CD14-positive monocyte (primary cell): ENCODE data around the gene DNAJC16. TPM values are rescaled to one million over a fixed set of nuclear protein-coding genes. Genes with fewer than 3 reads are reported as not detected.
"Not testable (repeated sequence)": the region's sequence is repeated elsewhere in the genome, so short reads cannot be mapped to it uniquely, and the experiment has no call there.

ENCODE experiments used
- DNase-seq, 3 donors: peaks; one replicate each; pipeline ENCODE4 v3.0.0-alpha.2; 2011 to 2022
- H2AFZ ChIP-seq: 2 replicates; pipeline ENCODE4 v1.6.0; 2012; ENCODE audit warnings: mild to moderate bottlenecking, low read depth, low read length, inconsistent platforms; ENCODE audit not compliant: insufficient read depth, poor library complexity, severe bottlenecking
- H3K27ac ChIP-seq, 2 donors: 1 replicate in 1 of 2; 2 replicates in 1 of 2; pipeline ENCODE4 v1.5.1; 2012 to 2013; ENCODE audit warnings: low read length in 2 of 2, control low read depth in 1 of 2, inconsistent platforms in 1 of 2, low read depth in 1 of 2, mild to moderate bottlenecking in 1 of 2
- H3K27me3 ChIP-seq, 2 donors: one replicate each; pipeline versions ENCODE4 v1.6.0 to v1.6.1; 2011 to 2013; ENCODE audit warnings: low read length in 2 of 2; ENCODE audit not compliant: control insufficient read depth in 2 of 2, insufficient read depth in 2 of 2
- H3K36me3 ChIP-seq, 2 donors: replicated peaks in 1 of 2; 1 replicate in 1 of 2; 2 replicates in 1 of 2; pipeline versions ENCODE4 v1.5.1 to v1.6.1; 2012 to 2013; ENCODE audit warnings: low read length in 2 of 2, control low read depth in 1 of 2, inconsistent platforms in 1 of 2, mild to moderate bottlenecking in 1 of 2; ENCODE audit not compliant: insufficient read depth in 2 of 2, control insufficient read depth in 1 of 2
- H3K4me1 ChIP-seq, 2 donors: 1 replicate in 1 of 2; 2 replicates in 1 of 2; pipeline versions ENCODE4 v1.5.1 to v1.6.1; 2012 to 2013; ENCODE audit warnings: low read length in 2 of 2, control low read depth in 1 of 2, inconsistent platforms in 1 of 2, mild to moderate bottlenecking in 1 of 2, moderate library complexity in 1 of 2; ENCODE audit not compliant: insufficient read depth in 2 of 2, control insufficient read depth in 1 of 2
- H3K4me2 ChIP-seq: replicated peaks from 2 replicates; pipeline ENCODE3; 2012; ENCODE audit warnings: low read length, moderate library complexity, mild to moderate bottlenecking; ENCODE audit not compliant: poor library complexity, severe bottlenecking; ENCODE audit errors: extremely low read depth
- H3K4me3 ChIP-seq, 3 experiments: fragments of 200-600 bp in 1 of 3; sonication (generic) in 1 of 3; replicated peaks in 1 of 3; 1 replicate in 2 of 3; 2 replicates in 1 of 3; pipeline ENCODE4 v1.5.1; 2011 to 2013; ENCODE audit warnings: low read length in 3 of 3, mild to moderate bottlenecking in 3 of 3, control low read depth in 2 of 3, low read depth in 2 of 3, inconsistent platforms in 1 of 3, moderate library complexity in 1 of 3
- H3K79me2 ChIP-seq: 2 replicates; pipeline ENCODE4 v1.6.0; 2012; ENCODE audit warnings: mild to moderate bottlenecking, control low read depth, inconsistent platforms, low read length, moderate library complexity; ENCODE audit not compliant: insufficient read depth
- H3K9ac ChIP-seq: 2 replicates; pipeline ENCODE4 v1.6.0; 2017; ENCODE audit warnings: low read length, mild to moderate bottlenecking; ENCODE audit not compliant: insufficient read depth, poor library complexity, severe bottlenecking
- H3K9me3 ChIP-seq, 2 donors: replicated peaks in 1 of 2; 1 replicate in 1 of 2; 2 replicates in 1 of 2; pipeline versions ENCODE4 v1.5.1 to v1.6.1; 2012 to 2013; ENCODE audit warnings: low read length in 2 of 2, control low read depth in 1 of 2; ENCODE audit not compliant: control insufficient read depth in 1 of 2, insufficient read depth in 1 of 2
- H4K20me1 ChIP-seq: 2 replicates; pipeline ENCODE4 v1.6.0; 2012; ENCODE audit warnings: mild to moderate bottlenecking, low read length, control low read depth, moderate library complexity; ENCODE audit not compliant: insufficient read depth
- H3K27ac Mint-ChIP-seq, 7 donors: one replicate each; pipeline ENCODE4 v1.8.0; 2020; ENCODE audit warnings: mild to moderate bottlenecking in 7 of 7, mixed read lengths in 7 of 7, moderate library complexity in 6 of 7, inconsistent platforms in 2 of 7
- H3K27me3 Mint-ChIP-seq, 3 donors: one replicate each; pipeline ENCODE4 v1.8.0; 2021 to 2022; ENCODE audit warnings: low read depth in 3 of 3, mild to moderate bottlenecking in 3 of 3, mixed read lengths in 3 of 3, moderate library complexity in 3 of 3, inconsistent platforms in 1 of 3
- H3K36me3 Mint-ChIP-seq, 2 donors: one replicate each; pipeline ENCODE4 v1.8.0; 2020; ENCODE audit warnings: mixed read lengths in 2 of 2, inconsistent platforms in 1 of 2, mild to moderate bottlenecking in 1 of 2
- H3K4me1 Mint-ChIP-seq: one replicate; pipeline ENCODE4 v1.8.0; 2020; ENCODE audit warnings: mild to moderate bottlenecking, mixed read lengths
- H3K4me3 Mint-ChIP-seq, 2 donors: one replicate each; pipeline ENCODE4 v1.8.0; 2020; ENCODE audit warnings: mild to moderate bottlenecking in 2 of 2, mixed read lengths in 2 of 2, moderate library complexity in 1 of 2
- H3K9me3 Mint-ChIP-seq, 7 donors: one replicate each; pipeline ENCODE4 v1.8.0; 2020 to 2022; ENCODE audit warnings: mixed read lengths in 7 of 7, mild to moderate bottlenecking in 6 of 7, moderate library complexity in 6 of 7, inconsistent platforms in 2 of 7
- WGBS: methylation state at CpG from one replicate; pipeline ENCODE4 v1.1.5; 2013; ENCODE audit warnings: missing lambda C conversion rate; ENCODE audit not compliant: insufficient coverage; 5-methylcytosine and 5-hydroxymethylcytosine counted together
- intact Hi-C, 2 donors: fragments of 100-400 bp; cut with micrococcal nuclease; formaldehyde crosslinking; loops; one replicate each; pipeline versions ENCODE4 v1.15.0 to v1.15.1; 2023
- polyA plus RNA-seq, 3 donors: library from polyadenylated mRNA; depleted of rRNA in 1 of 3; unstranded in 2 of 3; stranded (reverse) in 1 of 3; fragments of 300-500 nt in 2 of 3; fragments of >200 nt in 1 of 3; fragmentation: Illumina TruSeq in 2 of 3; gene quantifications; 1 replicate in 2 of 3; 2 replicates in 1 of 3; pipeline ENCODE4 v1.2.3, GENCODE V29; 2012 to 2021
- TF ChIP-seq, protein P1 (sequence below): fragments of 200-600 bp; IDR thresholded peaks from one replicate; pipeline ENCODE4 v1.8.0; 2022; ENCODE audit warnings: antibody characterized with exemption, mild to moderate bottlenecking

Gene DNAJC16
- polyA plus RNA-seq, 3 donors = 5.4 to 7.8 (median 6.3) TPM

DNA sequence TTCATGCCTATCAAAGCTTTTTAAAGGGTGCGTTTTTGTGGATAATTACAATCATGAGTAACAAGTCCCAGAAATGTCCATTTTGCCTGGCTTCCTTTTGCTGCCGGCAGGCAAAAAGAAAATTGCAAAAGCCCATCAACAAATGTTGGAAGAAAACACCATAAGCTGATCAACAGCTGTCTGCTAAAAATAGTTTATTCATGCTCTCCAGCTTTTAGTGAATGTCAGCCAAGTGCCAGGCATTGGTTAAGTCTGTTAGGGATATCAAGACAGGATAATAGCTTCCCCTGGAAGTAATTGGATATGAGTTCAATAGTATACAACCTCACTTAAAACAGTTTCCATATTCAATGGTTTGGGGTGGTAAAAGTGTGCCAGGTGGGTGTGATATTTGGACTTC lies 71.8 kb downstream of the DNAJC16 start:
- H3K27ac Mint-ChIP-seq = no peak overlapping the region
- Histone ChIP-seq H3K79me2 (no peaks in the 10 kb centered on the region), H3K27me3 (no peaks in the 10 kb centered on the region), H3K9me3 (no peaks in the 10 kb centered on the region), H3K4me3 (no peak overlapping the region), H3K36me3 (no peaks in the 10 kb centered on the region), H2AFZ (no peak overlapping the region), H3K4me2 (no peak overlapping the region), H3K9ac (no peak overlapping the region), H3K4me1 (peaks cover 6% of the 10 kb centered on the region in 2 donors), H4K20me1 (no peaks in the 10 kb centered on the region), H3K27ac (no peak overlapping the region)
- TF ChIP-seq, protein P1, sequence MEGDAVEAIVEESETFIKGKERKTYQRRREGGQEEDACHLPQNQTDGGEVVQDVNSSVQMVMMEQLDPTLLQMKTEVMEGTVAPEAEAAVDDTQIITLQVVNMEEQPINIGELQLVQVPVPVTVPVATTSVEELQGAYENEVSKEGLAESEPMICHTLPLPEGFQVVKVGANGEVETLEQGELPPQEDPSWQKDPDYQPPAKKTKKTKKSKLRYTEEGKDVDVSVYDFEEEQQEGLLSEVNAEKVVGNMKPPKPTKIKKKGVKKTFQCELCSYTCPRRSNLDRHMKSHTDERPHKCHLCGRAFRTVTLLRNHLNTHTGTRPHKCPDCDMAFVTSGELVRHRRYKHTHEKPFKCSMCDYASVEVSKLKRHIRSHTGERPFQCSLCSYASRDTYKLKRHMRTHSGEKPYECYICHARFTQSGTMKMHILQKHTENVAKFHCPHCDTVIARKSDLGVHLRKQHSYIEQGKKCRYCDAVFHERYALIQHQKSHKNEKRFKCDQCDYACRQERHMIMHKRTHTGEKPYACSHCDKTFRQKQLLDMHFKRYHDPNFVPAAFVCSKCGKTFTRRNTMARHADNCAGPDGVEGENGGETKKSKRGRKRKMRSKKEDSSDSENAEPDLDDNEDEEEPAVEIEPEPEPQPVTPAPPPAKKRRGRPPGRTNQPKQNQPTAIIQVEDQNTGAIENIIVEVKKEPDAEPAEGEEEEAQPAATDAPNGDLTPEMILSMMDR = no peak
- 86% methylated on average over 1 of the region's 2 CpGs for WGBS
- H3K4me3 Mint-ChIP-seq = no peak overlapping the region
- H3K36me3 Mint-ChIP-seq = peaks cover 0 to 1% of the 10 kb centered on the region in 2 donors
- H3K27me3 Mint-ChIP-seq = peaks cover 5 to 20% (median 8%) of the 10 kb centered on the region in 3 donors
- H3K9me3 Mint-ChIP-seq = no peaks in the 10 kb centered on the region
- no peak for DNase-seq
- intact Hi-C loops = no loop called here
- H3K4me1 Mint-ChIP-seq = peaks cover 5% of the 10 kb centered on the region

GRCh38 chr1:15603050-15603965 lies 76.7 kb downstream of the DNAJC16 start:
- Histone ChIP-seq H4K20me1 (no peaks in the 10 kb centered on the region), H3K27me3 (no peaks in the 10 kb centered on the region), H3K27ac (peak overlapping the region; percentile 77), H3K36me3 (no peaks in the 10 kb centered on the region), H3K4me2 (peak overlapping the region; percentile 94), H3K4me3 (peak overlapping the region; percentile 40 to 86 (median 64)), H3K9me3 (no peaks in the 10 kb centered on the region), H2AFZ (peak overlapping the region; percentile 99), H3K9ac (peak overlapping the region; percentile 62), H3K4me1 (peaks cover 11 to 15% of the 10 kb centered on the region in 2 donors), H3K79me2 (no peaks in the 10 kb centered on the region)
- Mint-ChIP-seq H3K36me3 (peaks cover 0 to 1% of the 10 kb centered on the region in 2 donors), H3K4me1 (peaks cover 10% of the 10 kb centered on the region), H3K4me3 (peak overlapping the region; percentile 81 to 96), H3K27ac (peak overlapping the region; percentile 91 to 98 (median 96)), H3K27me3 (peaks cover 0 to 6% (median 2%) of the 10 kb centered on the region in 3 donors), H3K9me3 (peaks cover 0 to 2% (median 0%) of the 10 kb centered on the region in 7 donors)
- TF ChIP-seq, protein P1 = no peak
- 2% methylated on average over 56 of the region's 56 CpGs for WGBS
- intact Hi-C loops = no loop called here
- DNase-seq = peak; percentile 92 to 96 (median 94)

DNA sequence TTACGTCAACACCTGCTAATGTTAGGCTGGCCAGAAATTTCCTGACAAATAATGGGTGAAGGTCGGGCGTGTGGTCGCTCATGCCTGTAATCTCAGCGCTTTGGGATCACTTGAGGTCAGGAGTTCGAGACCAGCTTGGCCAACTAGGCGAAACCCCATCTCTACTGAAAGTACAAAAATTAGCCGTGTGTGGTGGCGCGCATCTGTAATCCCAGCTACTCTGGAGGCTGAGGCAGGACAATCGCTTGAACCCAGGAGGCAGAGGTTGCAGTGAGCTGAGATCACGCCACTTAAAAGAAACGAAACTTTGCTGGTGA lies 77.3 kb downstream of the DNAJC16 start:
- H3K9me3 Mint-ChIP-seq, H3K36me3 ChIP-seq, H3K27me3 ChIP-seq, H4K20me1 ChIP-seq, H3K9me3 ChIP-seq, H3K36me3 Mint-ChIP-seq, H3K79me2 ChIP-seq, H3K27me3 Mint-ChIP-seq, intact Hi-C loops, H3K4me1 Mint-ChIP-seq, DNase-seq: not testable (repeated sequence)
- Histone ChIP-seq H3K4me1 (peaks cover 11 to 15% of the 10 kb centered on the region in 2 donors), H3K9ac (peak overlapping the region; percentile 62), H3K27ac (peak overlapping the region; percentile 77), H3K4me3 (peak overlapping the region; percentile 40 to 86 (median 64)), H2AFZ (peak overlapping the region; percentile 99), H3K4me2 (peak overlapping the region; percentile 94)
- WGBS = 57% methylated on average over 13 of the region's 13 CpGs
- peak overlapping the region; percentile 91 to 98 (median 96) for H3K27ac Mint-ChIP-seq
- H3K4me3 Mint-ChIP-seq = peak overlapping the region; percentile 81 to 96
